ENCODE results near the gene KCNJ6.

Gene KCNJ6

GRCh38 chr21:37619464-37619974 lies 296.7 kb downstream of the KCNJ6 start:
- no peaks in the 10 kb centered on the region for H3K9me2 ChIP-seq (replicated peaks; ENCODE audit: insufficient read depth, low read length)
- no peak overlapping the region for H2AFZ ChIP-seq (ENCODE audit: low read depth, low read length, severe bottlenecking)
- H3K79me2 ChIP-seq (ENCODE audit: insufficient read depth, low read length), result no peaks in the 10 kb centered on the region
- no peak overlapping the region for H3K4me3 ChIP-seq (ENCODE audit: insufficient read depth, low read length, poor library complexity, severe bottlenecking)
- no peak for TF ChIP-seq CTCF (IDR thresholded peaks at IDR 0.05; ENCODE audit: insufficient read depth, low read length, poor library complexity, severe bottlenecking)
- no peak for TF ChIP-seq EZH2phosphoT487 (conservative IDR thresholded peaks at IDR 0.05; ENCODE audit: low read length)
- H4K20me1 ChIP-seq (ENCODE audit: low read depth, low read length), result no peaks in the 10 kb centered on the region
- H3K4me2 ChIP-seq (ENCODE audit: low read depth, low read length, poor library complexity, severe bottlenecking), result no peak overlapping the region
- H3K27me3 ChIP-seq (ENCODE audit: low read length), result no peaks in the 10 kb centered on the region
- H3K27ac ChIP-seq (ENCODE audit: low read depth, low read length), result no peak overlapping the region
- no peaks in the 10 kb centered on the region for H3F3A ChIP-seq (ENCODE audit: insufficient read depth)
- H3K9me3 ChIP-seq (ENCODE audit: insufficient read depth, low read length), result no peaks in the 10 kb centered on the region
- H3K36me3 ChIP-seq (ENCODE audit: low read length), result no peaks in the 10 kb centered on the region
- H3K9ac ChIP-seq (ENCODE audit: low read length), result no peak overlapping the region

GRCh38 chr21:37618081-37618480 lies 298.2 kb downstream of the KCNJ6 start:
- Histone ChIP-seq H3K9me3 (ENCODE audit: insufficient read depth, low read length) (no peaks in the 10 kb centered on the region), H4K20me1 (ENCODE audit: low read depth, low read length) (no peaks in the 10 kb centered on the region), H3K36me3 (ENCODE audit: low read length) (no peaks in the 10 kb centered on the region), H3K27ac (ENCODE audit: low read depth, low read length) (no peak overlapping the region), H3K9ac (ENCODE audit: low read length) (no peak overlapping the region), H3K4me3 (ENCODE audit: insufficient read depth, low read length, poor library complexity, severe bottlenecking) (no peak overlapping the region), H3F3A (ENCODE audit: insufficient read depth) (no peaks in the 10 kb centered on the region), H3K9me2 (replicated peaks; ENCODE audit: insufficient read depth, low read length) (no peaks in the 10 kb centered on the region), H3K4me2 (ENCODE audit: low read depth, low read length, poor library complexity, severe bottlenecking) (no peak overlapping the region), H3K27me3 (ENCODE audit: low read length) (no peaks in the 10 kb centered on the region), H3K79me2 (ENCODE audit: insufficient read depth, low read length) (no peaks in the 10 kb centered on the region), H2AFZ (ENCODE audit: low read depth, low read length, severe bottlenecking) (no peak overlapping the region)
- TF ChIP-seq CTCF (IDR thresholded peaks at IDR 0.05; ENCODE audit: insufficient read depth, low read length, poor library complexity, severe bottlenecking) (no peak), EZH2phosphoT487 (conservative IDR thresholded peaks at IDR 0.05; ENCODE audit: low read length) (no peak)

- TF ChIP-seq EZH2phosphoT487 (conservative IDR thresholded peaks at IDR 0.05; ENCODE audit: low read length) (no peak), CTCF (IDR thresholded peaks at IDR 0.05; ENCODE audit: insufficient read depth, low read length, poor library complexity, severe bottlenecking) (no peak)
- Histone ChIP-seq H2AFZ (ENCODE audit: low read depth, low read length, severe bottlenecking) (no peak overlapping the region), H3K9me3 (ENCODE audit: insufficient read depth, low read length) (no peaks in the 10 kb centered on the region), H3K4me2 (ENCODE audit: low read depth, low read length, poor library complexity, severe bottlenecking) (no peak overlapping the region), H3K9ac (ENCODE audit: low read length) (no peak overlapping the region), H3K27me3 (ENCODE audit: low read length) (no peaks in the 10 kb centered on the region), H3K9me2 (replicated peaks; ENCODE audit: insufficient read depth, low read length) (no peaks in the 10 kb centered on the region), H3F3A (ENCODE audit: insufficient read depth) (no peaks in the 10 kb centered on the region), H3K4me3 (ENCODE audit: insufficient read depth, low read length, poor library complexity, severe bottlenecking) (no peak overlapping the region), H3K27ac (ENCODE audit: low read depth, low read length) (no peak overlapping the region), H3K36me3 (ENCODE audit: low read length) (no peaks in the 10 kb centered on the region), H4K20me1 (ENCODE audit: low read depth, low read length) (no peaks in the 10 kb centered on the region), H3K79me2 (ENCODE audit: insufficient read depth, low read length) (no peaks in the 10 kb centered on the region)
Observed at GRCh38 chr21:37615962-37616361, 300.3 kb downstream of the KCNJ6 start.

All from SU-DHL-6 (cell line).